Erythroblast (primary cell): ENCODE results near the gene NTN3.

Experiments
- GATA1 ChIP-seq: IDR thresholded peaks from 2 replicates; pipeline ENCODE4 v1.6.1; 2011; ENCODE audit warnings: low read depth, mild to moderate bottlenecking, control low read depth, low read length, moderate library complexity
- POLR2A ChIP-seq: IDR thresholded peaks from 2 replicates; pipeline ENCODE4 v1.6.1; 2011; ENCODE audit warnings: mild to moderate bottlenecking, low read length

DNA sequence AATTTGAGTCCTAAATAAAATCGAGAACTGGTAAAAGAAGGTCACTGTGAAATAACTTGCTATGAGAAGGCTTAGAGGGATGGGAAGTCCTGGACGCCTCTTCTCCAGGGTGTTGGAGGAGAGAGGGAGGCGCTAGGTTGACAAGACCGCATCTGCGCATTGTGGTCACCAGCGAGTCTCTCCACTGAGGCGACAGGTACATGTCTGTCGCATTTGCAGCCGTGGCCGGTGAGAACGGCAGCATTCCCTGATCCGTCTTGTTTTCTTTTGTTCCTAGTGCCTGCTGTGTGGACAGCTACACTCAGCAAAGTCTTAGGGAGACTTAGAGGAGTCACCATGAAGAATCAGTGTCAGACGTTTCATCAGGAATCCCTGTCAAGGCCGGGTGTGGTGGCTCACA, 34.6 kb downstream of the NTN3 start:
- TF ChIP-seq POLR2A (no peak), GATA1 (no peak)
